Measurements from ENCODE around the gene CHPT1.

Gene CHPT1

GRCh38 chr12:101697197-101697929 is at the start of gene CHPT1:
TSS of gene CHPT1 (plus strand) at chr12:101697640. CDS start at chr12:101697862, 222 bp downstream.
- peak within 1 kb of the TSS; percentile 77 for H3K27ac ChIP-seq
- peak; percentile 43 for DNase-seq (ENCODE audit: low spot score)
- no peak for TF ChIP-seq CTCF (conservative IDR thresholded peaks at IDR 0.05; ENCODE audit: low read depth)
- CTCF ChIA-PET = no interaction called here
- POLR2A ChIA-PET (ENCODE audit: low non-redundant PET) = no interaction called here

GRCh38 chr12:101647711-101648110 is 49.7 kb upstream of the CHPT1 start:
- CTCF ChIA-PET = no interaction called here
- POLR2A ChIA-PET (ENCODE audit: low non-redundant PET) = no interaction called here
- H3K27ac ChIP-seq = no peak overlapping the region
- no peak for TF ChIP-seq CTCF (conservative IDR thresholded peaks at IDR 0.05; ENCODE audit: low read depth)
- no peak for DNase-seq (ENCODE audit: low spot score)

- no peak for TF ChIP-seq CTCF (conservative IDR thresholded peaks at IDR 0.05; ENCODE audit: low read depth)
- POLR2A ChIA-PET (ENCODE audit: low non-redundant PET) = no interaction called here
- CTCF ChIA-PET = no interaction called here
- no peak overlapping the region for H3K27ac ChIP-seq
- no peak for DNase-seq (ENCODE audit: low spot score)
Observed at GRCh38 chr12:101648195-101648594, 49.2 kb upstream of the CHPT1 start.

- H3K27ac ChIP-seq = no peak overlapping the region
- no peak for TF ChIP-seq CTCF (conservative IDR thresholded peaks at IDR 0.05; ENCODE audit: low read depth)
- CTCF ChIA-PET = no interaction called here
- DNase-seq (ENCODE audit: low spot score) = no peak
- POLR2A ChIA-PET (ENCODE audit: low non-redundant PET) = no interaction called here
Observed at GRCh38 chr12:101650346-101651117, 46.9 kb upstream of the CHPT1 start.

GRCh38 chr12:101653030-101653429 is 44.4 kb upstream of the CHPT1 start:
- no peak for TF ChIP-seq CTCF (conservative IDR thresholded peaks at IDR 0.05; ENCODE audit: low read depth)
- no peak overlapping the region for H3K27ac ChIP-seq
- POLR2A ChIA-PET (ENCODE audit: low non-redundant PET) = no interaction called here
- CTCF ChIA-PET = no interaction called here
- no peak for DNase-seq (ENCODE audit: low spot score)

GRCh38 chr12:101653503-101653902 is 43.9 kb upstream of the CHPT1 start:
- CTCF ChIA-PET = no interaction called here
- no peak for DNase-seq (ENCODE audit: low spot score)
- TF ChIP-seq CTCF (conservative IDR thresholded peaks at IDR 0.05; ENCODE audit: low read depth) = no peak

More at GRCh38 chr12:101653503-101653902, 43.9 kb upstream of the CHPT1 start:
- POLR2A ChIA-PET (ENCODE audit: low non-redundant PET) = no interaction called here
- no peak overlapping the region for H3K27ac ChIP-seq
